IMR-90 (cell line): ENCODE data around the gene PRL. TPM values are rescaled to one million over a fixed set of nuclear protein-coding genes. Genes with fewer than 3 reads are reported as not detected.

Source experiments
- ATAC-seq: fragments of 200-7000 bp; cut with Tn5 transposase; 2 replicates; pipeline ENCODE4 v1.9.1; 2020; ENCODE audit warnings: low read depth, mild to moderate bottlenecking, moderate library complexity
- BruUV-seq: library from RNA; stranded (reverse); fragments of 400-500 nt; replicated peaks from 2 replicates; lab custom pipeline; 2021; lab: Mats Ljungman, UMichigan
- CTCF ChIA-PET: fragments of 300-600 bp; formaldehyde crosslinking; extraction: SDS; loops from one replicate; lab custom pipeline; 2021; ENCODE audit warnings: antibody characterized with exemption; lab: Yijun Ruan, JAX
- POLR2A ChIA-PET: fragments of 300-600 bp; sonication (Branson Sonifier 250); formaldehyde crosslinking; loops from one replicate; lab custom pipeline; 2022; ENCODE audit warnings: antibody characterized with exemption; ENCODE audit not compliant: unreplicated experiment; lab: Charles Lee
- DNase-seq: peaks from one replicate; pipeline ENCODE4 v3.0.0; 2013
- H2AFZ ChIP-seq: replicated peaks from 2 replicates; pipeline ENCODE3; 2013; ENCODE audit warnings: low read length, mild to moderate bottlenecking; ENCODE audit not compliant: poor library complexity
- H2AK5ac ChIP-seq: 2 replicates; pipeline ENCODE4 v1.6.1; 2013; ENCODE audit warnings: low read depth, low read length, inconsistent platforms
- H2AK9ac ChIP-seq: replicated peaks from 2 replicates; pipeline ENCODE3; 2013; ENCODE audit warnings: mild to moderate bottlenecking, low read depth, low read length, moderate library complexity; ENCODE audit not compliant: poor library complexity
- H2BK120ac ChIP-seq: 2 replicates; pipeline ENCODE4 v1.6.1; 2013; ENCODE audit warnings: low read depth, low read length, inconsistent platforms
- H2BK15ac ChIP-seq: 3 replicates; pipeline ENCODE4 v1.6.1; 2013; ENCODE audit warnings: low read depth, low read length, inconsistent platforms
- H2BK20ac ChIP-seq: 2 replicates; pipeline ENCODE4 v1.6.1; 2013; ENCODE audit warnings: low read depth, mild to moderate bottlenecking, inconsistent platforms, low read length, moderate library complexity
- H2BK5ac ChIP-seq: 2 replicates; pipeline ENCODE4 v1.6.1; 2013; ENCODE audit warnings: mild to moderate bottlenecking, low read depth, low read length, inconsistent platforms; ENCODE audit not compliant: poor library complexity, severe bottlenecking
- H3K14ac ChIP-seq: replicated peaks from 2 replicates; pipeline ENCODE4 v1.6.1; 2013; ENCODE audit warnings: low read depth, low read length, inconsistent platforms
- H3K18ac ChIP-seq: 2 replicates; pipeline ENCODE4 v1.6.1; 2013; ENCODE audit warnings: low read depth, low read length, control low read depth
- H3K23ac ChIP-seq: 2 replicates; pipeline ENCODE4 v1.6.1; 2013; ENCODE audit warnings: low read depth, low read length, inconsistent platforms
- H3K27ac ChIP-seq: 2 replicates; pipeline ENCODE4 v1.5.1; 2013; ENCODE audit warnings: mild to moderate bottlenecking, control low read depth, low read length; ENCODE audit not compliant: insufficient read depth
- H3K27me3 ChIP-seq: 2 replicates; pipeline ENCODE4 v1.6.1; 2013; ENCODE audit warnings: low read length; ENCODE audit not compliant: control insufficient read depth, insufficient read depth
- H3K36me3 ChIP-seq: 2 replicates; pipeline ENCODE4 v1.6.1; 2013; ENCODE audit warnings: low read length, mixed read lengths; ENCODE audit not compliant: control insufficient read depth, insufficient read depth
- H3K4ac ChIP-seq: 2 replicates; pipeline ENCODE4 v1.6.1; 2013; ENCODE audit warnings: low read depth, low read length, inconsistent platforms
- H3K4me1 ChIP-seq: 2 replicates; pipeline ENCODE4 v1.6.1; 2013; ENCODE audit warnings: low read length, mixed read lengths; ENCODE audit not compliant: control insufficient read depth, insufficient read depth
- H3K4me2 ChIP-seq: 2 replicates; pipeline ENCODE4 v1.6.1; 2013; ENCODE audit warnings: low read depth, mild to moderate bottlenecking, control low read depth, low read length, moderate library complexity
- H3K4me3 ChIP-seq: 2 replicates; pipeline ENCODE4 v1.5.1; 2013; ENCODE audit warnings: low read depth, mild to moderate bottlenecking, control low read depth, low read length, moderate library complexity; ENCODE audit not compliant: insufficient read depth
- H3K56ac ChIP-seq: 2 replicates; pipeline ENCODE4 v1.6.1; 2013; ENCODE audit warnings: low read length, inconsistent platforms; ENCODE audit not compliant: insufficient read depth; ENCODE audit errors: extremely low read depth
- H3K79me1 ChIP-seq, 2 experiments: 2 replicates each; pipeline ENCODE4 v1.6.1; 2013; ENCODE audit warnings: low read length in 2 of 2, inconsistent platforms in 1 of 2, low read depth in 1 of 2
- H3K9ac ChIP-seq: 2 replicates; pipeline ENCODE4 v1.6.1; 2013; ENCODE audit warnings: low read depth, low read length, control low read depth
- H3K9me1 ChIP-seq: 2 replicates; pipeline ENCODE4 v1.6.1; 2013; ENCODE audit warnings: low read length, inconsistent platforms; ENCODE audit not compliant: insufficient read depth
- H3K9me3 ChIP-seq: 2 replicates; pipeline ENCODE4 v1.6.1; 2013; ENCODE audit warnings: low read length; ENCODE audit not compliant: control insufficient read depth, insufficient read depth
- H4K20me1 ChIP-seq: 2 replicates; pipeline ENCODE4 v1.6.1; 2013; ENCODE audit warnings: low read length, inconsistent platforms; ENCODE audit not compliant: insufficient read depth
- H4K5ac ChIP-seq: 2 replicates; pipeline ENCODE4 v1.6.1; 2013; ENCODE audit warnings: mild to moderate bottlenecking, low read depth, low read length, control low read depth
- H4K8ac ChIP-seq, 2 experiments: 2 replicates each; pipeline ENCODE4 v1.6.1; 2013; ENCODE audit warnings: low read depth in 2 of 2, low read length in 2 of 2, control low read depth in 1 of 2, inconsistent platforms in 1 of 2
- H4K91ac ChIP-seq: 2 replicates; pipeline ENCODE4 v1.6.1; 2013; ENCODE audit warnings: low read depth, low read length, inconsistent platforms; ENCODE audit not compliant: insufficient read depth
- BHLHE40 ChIP-seq: fragments of 150-350 bp; IDR thresholded peaks from 2 replicates; pipeline ENCODE4 v1.6.1; 2016; ENCODE audit warnings: mild to moderate bottlenecking, low read depth, low read length
- CEBPB ChIP-seq: IDR thresholded peaks from 2 replicates; pipeline ENCODE4 v1.6.1; 2012; ENCODE audit warnings: low read depth, low read length, improper control_type of control experiment
- CHD1 ChIP-seq: IDR thresholded peaks from 2 replicates; pipeline ENCODE4 v1.6.1; 2012; ENCODE audit warnings: low read depth, low read length, improper control_type of control experiment
- FOS ChIP-seq: fragments of 150-350 bp; IDR thresholded peaks from 2 replicates; pipeline ENCODE4 v1.6.1; 2016; ENCODE audit warnings: low read depth, low read length
- MAFK ChIP-seq: IDR thresholded peaks from 2 replicates; pipeline ENCODE4 v1.6.1; 2012; ENCODE audit warnings: low read depth, low read length, improper control_type of control experiment
- MAZ ChIP-seq: IDR thresholded peaks from 2 replicates; pipeline ENCODE4 v1.6.1; 2012; ENCODE audit warnings: low read depth, mild to moderate bottlenecking, low read length, improper control_type of control experiment, moderate library complexity, borderline replicate concordance
- MXI1 ChIP-seq: IDR thresholded peaks from 2 replicates; pipeline ENCODE4 v1.6.1; 2012; ENCODE audit warnings: low read depth, mild to moderate bottlenecking, low read length, moderate library complexity, borderline replicate concordance
- NFE2L2 ChIP-seq: fragments of 150-350 bp; IDR thresholded peaks from 2 replicates; pipeline ENCODE4 v1.6.1; 2016; ENCODE audit warnings: low read depth, mild to moderate bottlenecking, low read length
- POLR2A ChIP-seq: IDR thresholded peaks from 2 replicates; pipeline ENCODE4 v1.6.1; 2012; ENCODE audit warnings: mild to moderate bottlenecking, low read depth, low read length
- RAD21 ChIP-seq: IDR thresholded peaks from 2 replicates; pipeline ENCODE4 v1.6.1; 2012; ENCODE audit warnings: low read length, improper control_type of control experiment
- RCOR1 ChIP-seq: IDR thresholded peaks from 2 replicates; pipeline ENCODE4 v1.6.1; 2012; ENCODE audit warnings: mild to moderate bottlenecking, low read length, improper control_type of control experiment; ENCODE audit not compliant: insufficient replicate concordance
- RFX5 ChIP-seq: IDR thresholded peaks from 2 replicates; pipeline ENCODE4 v1.8.0; 2012; ENCODE audit warnings: low read depth, mild to moderate bottlenecking, low read length, moderate library complexity
- SMC3 ChIP-seq: fragments of 150-350 bp; IDR thresholded peaks from 2 replicates; pipeline ENCODE4 v1.6.1; 2016; ENCODE audit warnings: low read depth, mild to moderate bottlenecking, antibody characterized with exemption, low read length, moderate library complexity
- WGBS, 2 experiments: methylation state at CpG; one replicate each; pipeline versions ENCODE4 v1.1.5 to v1.1.7; 2013; ENCODE audit warnings: missing lambda C conversion rate in 2 of 2; ENCODE audit not compliant: insufficient read length in 1 of 2; ENCODE audit errors: extremely low coverage in 2 of 2; 5-methylcytosine and 5-hydroxymethylcytosine counted together
- dilution Hi-C: fragments of 300-500 bp; cut with HindIII; formaldehyde crosslinking; loops from one replicate; pipeline ENCODE4 v1.14.3; 2018; ENCODE audit warnings: low sequenced_read_pairs; ENCODE audit not compliant: unreplicated experiment
- in situ Hi-C: fragments of 300-500 bp; cut with MboI; formaldehyde crosslinking; loops from 3 replicates; pipeline ENCODE4 v1.14.3; 2019; ENCODE audit warnings: low sequenced_read_pairs, inconsistent platforms, mixed read lengths
- intact Hi-C: fragments of 100-400 bp; cut with micrococcal nuclease; formaldehyde crosslinking; loops from 2 replicates; pipeline ENCODE4 v1.10.0; 2022
- polyA plus RNA-seq, 3 experiments: library from polyadenylated mRNA; depleted of rRNA; stranded (reverse); fragments of >200 nt; gene quantifications; 2 replicates each; pipeline ENCODE4 v1.2.3, GENCODE V29; 2012; ENCODE audit warnings: low replicate concordance in 1 of 3
- total RNA-seq: library from RNA; depleted of rRNA; stranded (reverse); fragments of >200 nt; gene quantifications from 2 replicates; pipeline ENCODE4 v1.2.3, GENCODE V29; 2012
- TF ChIP-seq, protein P1 (sequence below): fragments of 150-350 bp; IDR thresholded peaks from 2 replicates; pipeline ENCODE4 v1.6.1; 2016; ENCODE audit warnings: low read depth, mild to moderate bottlenecking, low read length, moderate library complexity, borderline replicate concordance
- TF ChIP-seq, protein P2 (sequence below): fragments of 150-350 bp; IDR thresholded peaks from 2 replicates; pipeline ENCODE4 v1.6.1; 2017; ENCODE audit warnings: mild to moderate bottlenecking, antibody characterized with exemption, low read length, low read depth
- TF ChIP-seq, protein P3 (sequence below): conservative IDR thresholded peaks from 2 replicates; pipeline ENCODE4 v1.5.1; 2012; ENCODE audit warnings: mild to moderate bottlenecking, low read depth, low read length, improper control_type of control experiment

The PRL gene
- total and polyA plus RNA-seq, 2 of the 4 experiments (the other 2 are of a cell fraction), result not detected

DNA sequence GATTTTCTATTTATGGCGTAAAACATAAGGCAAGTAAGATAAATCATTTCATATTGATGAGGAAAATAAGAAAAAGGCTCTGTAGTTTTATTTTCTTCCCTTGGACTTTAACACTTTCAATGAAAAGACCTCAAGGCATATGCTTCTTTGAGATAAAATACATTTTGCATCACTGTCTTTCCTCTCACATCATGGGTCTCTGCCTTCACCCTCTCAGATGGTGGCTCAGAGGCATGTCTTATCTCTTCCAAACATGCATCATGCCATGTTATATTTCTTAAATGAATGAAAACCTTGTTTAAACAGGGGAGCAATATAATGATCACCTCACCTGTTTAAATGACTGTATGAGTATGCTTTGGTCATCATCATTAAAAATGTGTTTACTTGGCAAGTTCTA is 59.3 kb downstream of the PRL start:
- no peak overlapping the region; the same call in 1 of the 2 replicates for H3K4ac ChIP-seq
- in situ Hi-C loops, result no loop called here
- POLR2A ChIA-PET, result no interaction called here

More for the DNA sequence above, 59.3 kb downstream of the PRL start:
- H3K4me1 ChIP-seq, result 0 out of 2 replicates have a peak, but pooled peaks cover 4% of the 10 kb centered on the region
- no peak overlapping the region for H3K4me2 ChIP-seq
- no TSS peak for BruUV-seq
- no peak overlapping the region for H3K56ac ChIP-seq
- no peak overlapping the region for H4K91ac ChIP-seq
- H2BK20ac ChIP-seq, result no peak overlapping the region
- TF ChIP-seq, protein P1, sequence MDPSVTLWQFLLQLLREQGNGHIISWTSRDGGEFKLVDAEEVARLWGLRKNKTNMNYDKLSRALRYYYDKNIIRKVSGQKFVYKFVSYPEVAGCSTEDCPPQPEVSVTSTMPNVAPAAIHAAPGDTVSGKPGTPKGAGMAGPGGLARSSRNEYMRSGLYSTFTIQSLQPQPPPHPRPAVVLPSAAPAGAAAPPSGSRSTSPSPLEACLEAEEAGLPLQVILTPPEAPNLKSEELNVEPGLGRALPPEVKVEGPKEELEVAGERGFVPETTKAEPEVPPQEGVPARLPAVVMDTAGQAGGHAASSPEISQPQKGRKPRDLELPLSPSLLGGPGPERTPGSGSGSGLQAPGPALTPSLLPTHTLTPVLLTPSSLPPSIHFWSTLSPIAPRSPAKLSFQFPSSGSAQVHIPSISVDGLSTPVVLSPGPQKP, result no peak
- TF ChIP-seq MXI1, result no peak
- TF ChIP-seq FOS, result no peak
- no peak for TF ChIP-seq POLR2A
- no peak for TF ChIP-seq RCOR1
- TF ChIP-seq NFE2L2, result no peak
- TF ChIP-seq CHD1, result no peak
- no peak for TF ChIP-seq MAFK
- TF ChIP-seq, protein P2, sequence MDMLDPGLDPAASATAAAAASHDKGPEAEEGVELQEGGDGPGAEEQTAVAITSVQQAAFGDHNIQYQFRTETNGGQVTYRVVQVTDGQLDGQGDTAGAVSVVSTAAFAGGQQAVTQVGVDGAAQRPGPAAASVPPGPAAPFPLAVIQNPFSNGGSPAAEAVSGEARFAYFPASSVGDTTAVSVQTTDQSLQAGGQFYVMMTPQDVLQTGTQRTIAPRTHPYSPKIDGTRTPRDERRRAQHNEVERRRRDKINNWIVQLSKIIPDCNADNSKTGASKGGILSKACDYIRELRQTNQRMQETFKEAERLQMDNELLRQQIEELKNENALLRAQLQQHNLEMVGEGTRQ, result no peak
- TF ChIP-seq, protein P3, sequence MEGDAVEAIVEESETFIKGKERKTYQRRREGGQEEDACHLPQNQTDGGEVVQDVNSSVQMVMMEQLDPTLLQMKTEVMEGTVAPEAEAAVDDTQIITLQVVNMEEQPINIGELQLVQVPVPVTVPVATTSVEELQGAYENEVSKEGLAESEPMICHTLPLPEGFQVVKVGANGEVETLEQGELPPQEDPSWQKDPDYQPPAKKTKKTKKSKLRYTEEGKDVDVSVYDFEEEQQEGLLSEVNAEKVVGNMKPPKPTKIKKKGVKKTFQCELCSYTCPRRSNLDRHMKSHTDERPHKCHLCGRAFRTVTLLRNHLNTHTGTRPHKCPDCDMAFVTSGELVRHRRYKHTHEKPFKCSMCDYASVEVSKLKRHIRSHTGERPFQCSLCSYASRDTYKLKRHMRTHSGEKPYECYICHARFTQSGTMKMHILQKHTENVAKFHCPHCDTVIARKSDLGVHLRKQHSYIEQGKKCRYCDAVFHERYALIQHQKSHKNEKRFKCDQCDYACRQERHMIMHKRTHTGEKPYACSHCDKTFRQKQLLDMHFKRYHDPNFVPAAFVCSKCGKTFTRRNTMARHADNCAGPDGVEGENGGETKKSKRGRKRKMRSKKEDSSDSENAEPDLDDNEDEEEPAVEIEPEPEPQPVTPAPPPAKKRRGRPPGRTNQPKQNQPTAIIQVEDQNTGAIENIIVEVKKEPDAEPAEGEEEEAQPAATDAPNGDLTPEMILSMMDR, result no peak
- TF ChIP-seq SMC3, result no peak
- TF ChIP-seq RFX5, result no peak
- TF ChIP-seq RAD21, result no peak
- no peak for TF ChIP-seq MAZ
- no peak for TF ChIP-seq CEBPB
- no peak for TF ChIP-seq BHLHE40
- no peak overlapping the region for H3K14ac ChIP-seq
- no peak overlapping the region for H2BK5ac ChIP-seq
- H3K4me3 ChIP-seq, result no peak overlapping the region
- peak overlapping the region; percentile 51; the same call in 1 of the 2 replicates for H2BK120ac ChIP-seq
- H3K9ac ChIP-seq, result no peak overlapping the region
- CTCF ChIA-PET, result no interaction called here
- no peak overlapping the region for H3K23ac ChIP-seq
- intact Hi-C loops, result no loop called here
- H3K18ac ChIP-seq, result no peak overlapping the region; the same call in 1 of the 2 replicates
- no peaks in the 10 kb centered on the region for H3K36me3 ChIP-seq
- dilution Hi-C loops, result no loop called here
- 0 out of 3 replicates have a peak overlapping the region, but pooled peaks have one; percentile 51 for H2BK15ac ChIP-seq
- no CpG with 5 or more reads among the region's 1 CpG for WGBS, 2 experiments
- no peak for ATAC-seq
- no peak overlapping the region for H4K8ac ChIP-seq
- H3K9me1 ChIP-seq, result no peaks in the 10 kb centered on the region; the same call in 1 of the 2 replicates
- no peak overlapping the region for H3K27ac ChIP-seq
- no peak overlapping the region for H2AFZ ChIP-seq
- H2AK5ac ChIP-seq, result no peak overlapping the region
- H4K20me1 ChIP-seq, result no peaks in the 10 kb centered on the region
- no peaks in the 10 kb centered on the region for H3K9me3 ChIP-seq
- no peak for DNase-seq
- H3K27me3 ChIP-seq, result no peaks in the 10 kb centered on the region
- H4K5ac ChIP-seq, result no peak overlapping the region
- H3K79me1 ChIP-seq, result no peaks in the 10 kb centered on the region
- H2AK9ac ChIP-seq, result no peak overlapping the region
